Endothelial cell of umbilical vein (primary cell): ENCODE data around the gene PTPN9. TPM values are rescaled to one million over a fixed set of nuclear protein-coding genes. Genes with fewer than 3 reads are reported as not detected.
"Not testable (repeated sequence)": the region's sequence is repeated elsewhere in the genome, so short reads cannot be mapped to it uniquely, and the experiment has no call there.

Experiments used
- BruUV-seq: library from RNA; stranded (reverse); fragments of 400-500 nt; replicated peaks from 2 replicates; lab custom pipeline; 2021; lab: Mats Ljungman, UMichigan
- CTCF ChIA-PET: fragments of 300-600, 350-600 bp; sonication (Branson Sonifier 250); formaldehyde crosslinking; loops from one replicate; lab custom pipeline; 2021; ENCODE audit warnings: antibody characterized with exemption, inconsistent platforms; lab: Charles Lee
- POLR2A ChIA-PET: fragments of 300-600, 350-600 bp; sonication (Branson Sonifier 250); formaldehyde crosslinking; loops from one replicate; lab custom pipeline; 2021; ENCODE audit warnings: antibody characterized with exemption, inconsistent platforms; lab: Charles Lee
- DNase-seq: peaks from one replicate; pipeline ENCODE4 v3.0.0-alpha.2; 2011; ENCODE audit warnings: low read depth, low spot score
- FAIRE-seq: peaks from 2 replicates; lab custom pipeline; 2011; peaks lifted over from hg19 to GRCh38; lab: Jason Lieb, UNC
- H2AFZ ChIP-seq: 2 replicates; pipeline ENCODE4 v1.6.0; 2012; ENCODE audit warnings: low read depth, low read length, control low read depth, inconsistent platforms
- H3K27ac ChIP-seq: 2 replicates; pipeline ENCODE4 v1.5.1; 2011; ENCODE audit warnings: low read depth, mild to moderate bottlenecking, control low read depth, low read length, moderate library complexity; ENCODE audit not compliant: insufficient read depth
- H3K27me3 ChIP-seq, 2 experiments: 2 replicates each; pipeline versions ENCODE4 v1.6.0 to v1.6.1; 2011; ENCODE audit warnings: low read length in 2 of 2, mixed read lengths in 1 of 2; ENCODE audit not compliant: control insufficient read depth in 2 of 2, insufficient read depth in 2 of 2
- H3K36me3 ChIP-seq, 2 experiments: 2 replicates in 1 of 2; 3 replicates in 1 of 2; pipeline ENCODE4 v1.5.1; 2011; ENCODE audit warnings: low read length in 2 of 2, mild to moderate bottlenecking in 1 of 2, moderate library complexity in 1 of 2; ENCODE audit not compliant: control insufficient read depth in 2 of 2, insufficient read depth in 2 of 2; ENCODE audit errors: extremely low read depth in 1 of 2
- H3K4me1 ChIP-seq: 3 replicates; pipeline ENCODE4 v1.5.1; 2011; ENCODE audit warnings: mild to moderate bottlenecking, low read length; ENCODE audit not compliant: control insufficient read depth, insufficient read depth; ENCODE audit errors: extremely low read depth
- H3K4me2 ChIP-seq: 2 replicates; pipeline ENCODE4 v1.6.1; 2011; ENCODE audit warnings: low read length, control low read depth, mixed read lengths; ENCODE audit not compliant: insufficient read depth
- H3K4me3 ChIP-seq, 3 experiments: fragments of 200-600 bp in 1 of 3; sonication (generic), shearing (Covaris generic) in 1 of 3; replicated peaks in 1 of 3; 2 replicates each; pipeline ENCODE4 v1.5.1; 2011 to 2016; ENCODE audit warnings: control low read depth in 3 of 3, low read length in 3 of 3, mild to moderate bottlenecking in 2 of 3, inconsistent platforms in 1 of 3, low read depth in 1 of 3, moderate library complexity in 1 of 3; ENCODE audit not compliant: insufficient read depth in 1 of 3
- H3K79me2 ChIP-seq: 2 replicates; pipeline ENCODE4 v1.6.0; 2012; ENCODE audit warnings: low read length, inconsistent platforms; ENCODE audit not compliant: control insufficient read depth, insufficient read depth
- H3K9ac ChIP-seq: replicated peaks from 2 replicates; pipeline ENCODE3; 2011; ENCODE audit warnings: low read length, control low read depth; ENCODE audit not compliant: insufficient read depth; ENCODE audit errors: extremely low read depth
- H3K9me1 ChIP-seq: replicated peaks from 3 replicates; pipeline ENCODE4 v1.6.0; 2011; ENCODE audit warnings: mild to moderate bottlenecking, low read length; ENCODE audit not compliant: control insufficient read depth, insufficient read depth; ENCODE audit errors: extremely low read depth
- H3K9me3 ChIP-seq: replicated peaks from 2 replicates; pipeline ENCODE4 v1.5.1; 2012; ENCODE audit warnings: low read length, inconsistent platforms; ENCODE audit not compliant: control insufficient read depth, insufficient read depth
- H4K20me1 ChIP-seq: replicated peaks from 2 replicates; pipeline ENCODE3; 2011; ENCODE audit warnings: mild to moderate bottlenecking, low read length; ENCODE audit not compliant: control insufficient read depth, insufficient read depth; ENCODE audit errors: extremely low read depth
- CTCF ChIP-seq, 2 donors: IDR thresholded peaks; 1 replicate in 1 of 2; 2 replicates in 1 of 2; pipeline ENCODE4 v1.5.1; 2011; ENCODE audit warnings: low read length in 2 of 2, mild to moderate bottlenecking in 2 of 2, moderate library complexity in 2 of 2, control low read depth in 1 of 2, inconsistent platforms in 1 of 2, low read depth in 1 of 2; ENCODE audit not compliant: insufficient read depth in 1 of 2; ENCODE audit errors: extremely low read depth in 1 of 2
- EZH2 ChIP-seq: IDR thresholded peaks from 2 replicates; pipeline ENCODE4 v1.6.1; 2012; ENCODE audit warnings: borderline replicate concordance, low read depth, mild to moderate bottlenecking, moderate library complexity, low read length, inconsistent platforms; ENCODE audit not compliant: severe bottlenecking
- FOS ChIP-seq: IDR thresholded peaks from 2 replicates; pipeline ENCODE4 v1.6.1; 2011; ENCODE audit warnings: mild to moderate bottlenecking, low read length, moderate library complexity, borderline replicate concordance; ENCODE audit not compliant: insufficient read depth
- GATA2 ChIP-seq: IDR thresholded peaks from 2 replicates; pipeline ENCODE4 v1.7.0; 2011; ENCODE audit warnings: low read depth, mild to moderate bottlenecking, moderate library complexity, mixed read lengths, low read length; ENCODE audit not compliant: insufficient read length, insufficient read depth
- JUN ChIP-seq: IDR thresholded peaks from 2 replicates; pipeline ENCODE4 v1.6.1; 2011; ENCODE audit warnings: borderline replicate concordance, low read depth; ENCODE audit not compliant: insufficient read length, insufficient read depth
- MAX ChIP-seq: IDR thresholded peaks from 2 replicates; pipeline ENCODE4 v1.6.1; 2011; ENCODE audit not compliant: insufficient read depth, insufficient read length
- MYC ChIP-seq: IDR thresholded peaks from one replicate; pipeline ENCODE4 v1.6.1; 2011; ENCODE audit warnings: mild to moderate bottlenecking, low read depth, low read length
- POLR2A ChIP-seq: IDR thresholded peaks from 2 replicates; pipeline ENCODE4 v1.6.1; 2012; ENCODE audit warnings: low read depth, mild to moderate bottlenecking, control low read depth, low read length
- POLR2AphosphoS5 ChIP-seq: IDR thresholded peaks from 2 replicates; pipeline ENCODE4 v1.6.1; 2012; ENCODE audit warnings: low read depth, mild to moderate bottlenecking, control low read depth, low read length, moderate library complexity; ENCODE audit not compliant: insufficient read depth
- dilution Hi-C: fragments of 300-500 bp; cut with MboI; formaldehyde crosslinking; loops from one replicate; pipeline ENCODE4 v1.15.0; 2019; ENCODE audit warnings: low sequenced_read_pairs; ENCODE audit not compliant: extremely low pct_ligation_motif_present
- intact Hi-C: fragments of 100-400 bp; cut with micrococcal nuclease; formaldehyde crosslinking; loops from one replicate; pipeline ENCODE4 v1.10.0; 2022
- polyA plus RNA-seq, 4 experiments: library from polyadenylated mRNA; depleted of rRNA in 3 of 4; stranded (reverse) in 3 of 4; unstranded in 1 of 4; fragments of >200 nt; gene quantifications; 2 replicates each; pipeline versions ENCODE4 v1.2.1 to v1.2.3, GENCODE V29; 2011 to 2012; ENCODE audit warnings: missing spikeins in 1 of 4
- total RNA-seq: library from RNA; stranded (reverse); gene quantifications from 2 replicates; pipeline ENCODE4 v1.2.3, GENCODE V29; 2021

Gene PTPN9
- total and polyA plus RNA-seq, 2 donors (not counting 3 experiments of a cell fraction or from before 2014, with no cell fraction given), result 31.4 to 37.2 TPM

GRCh38 chr15:75583701-75584100 lies 4.6 kb upstream of the PTPN9 start:
- CTCF ChIA-PET, result no interaction called here
- no peak overlapping the region for H3K9ac ChIP-seq
- FAIRE-seq, result no peak
- H3K36me3 ChIP-seq, result no peaks in the 10 kb centered on the region
- peaks cover 4% of the 10 kb centered on the region for H3K4me1 ChIP-seq
- BruUV-seq, result no TSS peak
- POLR2A ChIA-PET, result interaction anchor here (0.6 kb wide), 1 partner anchor 8 kb away, joined by 13 read pairs; no protein-coding TSS in a partner anchor
- H3K4me2 ChIP-seq, result no peak overlapping the region
- H3K27ac ChIP-seq, result no peak overlapping the region
- no peak for DNase-seq
- H3K4me3 ChIP-seq, result no peak overlapping the region
- H4K20me1 ChIP-seq, result no peaks in the 10 kb centered on the region
- TF ChIP-seq MYC (no peak), CTCF (IDR thresholded peaks at IDR 0.05; ENCODE audit: extremely low read depth in 1 of 2, insufficient read depth in 1 of 2, low read depth in 1 of 2, low read length in 2 of 2) (no peak), EZH2 (no peak), POLR2A (no peak), GATA2 (no peak), FOS (no peak), JUN (no peak), MAX (no peak), POLR2AphosphoS5 (no peak)
- H3K27me3 ChIP-seq, result no peaks in the 10 kb centered on the region
- intact Hi-C loops (no loop called here), dilution Hi-C loops (loop anchor here (25.0 kb wide), 1 partner anchor 121 kb away; the partner anchor contains the start of gene SIN3A)
- H3K9me3 ChIP-seq, result no peaks in the 10 kb centered on the region
- H3K79me2 ChIP-seq, result peaks cover 3% of the 10 kb centered on the region
- no peaks in the 10 kb centered on the region for H3K9me1 ChIP-seq
- no peak overlapping the region for H2AFZ ChIP-seq

- H3K27me3 ChIP-seq, BruUV-seq, H4K20me1 ChIP-seq, POLR2A ChIA-PET, H3K9me1 ChIP-seq, H3K4me1 ChIP-seq, CTCF ChIA-PET, H3K4me2 ChIP-seq, DNase-seq, H2AFZ ChIP-seq, intact Hi-C loops, FAIRE-seq, H3K9me3 ChIP-seq, H3K27ac ChIP-seq, H3K36me3 ChIP-seq, H3K9ac ChIP-seq, H3K4me3 ChIP-seq: not testable (repeated sequence)
- H3K79me2 ChIP-seq, result peaks cover 10% of the 10 kb centered on the region
- dilution Hi-C loops, result loop anchor here (25.0 kb wide), 1 partner anchor 121 kb away; the partner anchor contains the start of gene SIN3A
Measured at GRCh38 chr15:75582943-75583342, 3.8 kb upstream of the PTPN9 start.
